SK-N-SH treated with all-trans-retinoic acid at 6 μM for 48 hours (cell line): ENCODE results near the gene PSMB7.

Source experiments
- ATAC-seq: fragments of 200-7000 bp; cut with Tn5 transposase; 3 replicates; pipeline ENCODE4 v1.9.1; 2020; ENCODE audit warnings: mild to moderate bottlenecking, moderate library complexity
- ARNTL ChIP-seq: fragments of 450-650 bp; formaldehyde crosslinking; IDR thresholded peaks from 2 replicates; pipeline ENCODE4 v1.5.0; 2020; ENCODE audit warnings: low read depth, mild to moderate bottlenecking, moderate library complexity, borderline replicate concordance
- BACH2 ChIP-seq: fragments of 250-450 bp; sonication (Bioruptor Pico); IDR thresholded peaks from 2 replicates; pipeline ENCODE4 v1.9.0; 2021; ENCODE audit warnings: mild to moderate bottlenecking, borderline replicate concordance
- ESRRG ChIP-seq: fragments of 250-450 bp; sonication (Bioruptor Pico); IDR thresholded peaks from 2 replicates; pipeline ENCODE4 v1.6.1; 2021; ENCODE audit warnings: mild to moderate bottlenecking
- ISL1 ChIP-seq: fragments of 250-450 bp; sonication (Bioruptor Pico); IDR thresholded peaks from 2 replicates; pipeline ENCODE4 v2.1.2; 2022; ENCODE audit warnings: mild to moderate bottlenecking, moderate library complexity
- OSR1 ChIP-seq: fragments of 250-450 bp; sonication (Bioruptor Pico); IDR thresholded peaks from 2 replicates; pipeline ENCODE4 v1.8.0; 2022; ENCODE audit warnings: moderate library complexity, mild to moderate bottlenecking, inconsistent platforms
- POU6F1 ChIP-seq: fragments of 250-450 bp; sonication (Bioruptor Pico); IDR thresholded peaks from 2 replicates; pipeline ENCODE4 v1.8.0; 2021; ENCODE audit warnings: low read depth, mild to moderate bottlenecking, moderate library complexity, borderline replicate concordance
- PPARA ChIP-seq: fragments of 250-450 bp; sonication (Bioruptor Pico); IDR thresholded peaks from 2 replicates; pipeline ENCODE4 v1.5.0; 2020; ENCODE audit warnings: mild to moderate bottlenecking, borderline replicate concordance
- SNAI2 ChIP-seq: fragments of 250-450 bp; sonication (Bioruptor Pico); IDR thresholded peaks from 2 replicates; pipeline ENCODE4 v1.5.0; 2020; ENCODE audit warnings: mild to moderate bottlenecking, moderate library complexity
- TCF4 ChIP-seq: fragments of 250-450 bp; sonication (Bioruptor Pico); IDR thresholded peaks from 2 replicates; pipeline ENCODE4 v1.8.0; 2021; ENCODE audit warnings: mild to moderate bottlenecking, moderate library complexity, borderline replicate concordance
- TOX ChIP-seq: fragments of 250-450 bp; sonication (Bioruptor Pico); IDR thresholded peaks from 2 replicates; pipeline ENCODE4 v1.8.0; 2021; ENCODE audit warnings: mild to moderate bottlenecking, moderate library complexity, borderline replicate concordance
- TSHZ2 ChIP-seq: fragments of 250-450 bp; sonication (Bioruptor Pico); IDR thresholded peaks from 2 replicates; pipeline ENCODE4 v1.5.0; 2020; ENCODE audit warnings: mild to moderate bottlenecking, moderate library complexity
- ZC3H10 ChIP-seq: fragments of 250-450 bp; sonication (Bioruptor Pico); IDR thresholded peaks from 2 replicates; pipeline ENCODE4 v1.5.1; 2021; ENCODE audit warnings: mild to moderate bottlenecking, moderate library complexity
- ZFP3 ChIP-seq: fragments of 250-450 bp; sonication (Bioruptor Pico); IDR thresholded peaks from 2 replicates; pipeline ENCODE4 v1.5.0; 2020; ENCODE audit warnings: mild to moderate bottlenecking, moderate library complexity
- ZFP30 ChIP-seq: fragments of 450-650 bp; formaldehyde crosslinking; IDR thresholded peaks from 2 replicates; pipeline ENCODE4 v1.5.0; 2022; ENCODE audit warnings: mild to moderate bottlenecking, moderate library complexity
- ZNF565 ChIP-seq: fragments of 450-650 bp; formaldehyde crosslinking; conservative IDR thresholded peaks from 2 replicates; pipeline ENCODE4 v1.5.0; 2020; ENCODE audit warnings: low read depth, mild to moderate bottlenecking, moderate library complexity
- ZNF70 ChIP-seq: fragments of 450-650 bp; formaldehyde crosslinking; IDR thresholded peaks from 2 replicates; pipeline ENCODE4 v1.5.0; 2020; ENCODE audit warnings: mild to moderate bottlenecking, moderate library complexity
- ZNF8 ChIP-seq: fragments of 450-650 bp; formaldehyde crosslinking; IDR thresholded peaks from 2 replicates; pipeline ENCODE4 v1.5.0; 2020; ENCODE audit warnings: mild to moderate bottlenecking, moderate library complexity
- TF ChIP-seq, protein P1 (sequence below): fragments of 250-450 bp; sonication (Bioruptor Pico); IDR thresholded peaks from 2 replicates; pipeline ENCODE4 v1.8.0; 2020; ENCODE audit warnings: mild to moderate bottlenecking, moderate library complexity, borderline replicate concordance
- TF ChIP-seq, protein P2 (sequence below): fragments of 250-450 bp; sonication (Bioruptor Pico); IDR thresholded peaks from 2 replicates; pipeline ENCODE4 v1.5.1; 2021; ENCODE audit warnings: mild to moderate bottlenecking, moderate library complexity

PSMB7 gene

GRCh38 chr9:124389146-124389939 lies 25.9 kb downstream of the PSMB7 start:
- TF ChIP-seq POU6F1: no peak
- TF ChIP-seq, all 23 proteins: peak for 0
- no peak for ATAC-seq

GRCh38 chr9:124388275-124389048 lies 26.8 kb downstream of the PSMB7 start:
- ATAC-seq: no peak
- TF ChIP-seq POU6F1: no peak
- no peak for TF ChIP-seq ESRRG (CRISPR knock-in tag)
- TF ChIP-seq, protein P1, sequence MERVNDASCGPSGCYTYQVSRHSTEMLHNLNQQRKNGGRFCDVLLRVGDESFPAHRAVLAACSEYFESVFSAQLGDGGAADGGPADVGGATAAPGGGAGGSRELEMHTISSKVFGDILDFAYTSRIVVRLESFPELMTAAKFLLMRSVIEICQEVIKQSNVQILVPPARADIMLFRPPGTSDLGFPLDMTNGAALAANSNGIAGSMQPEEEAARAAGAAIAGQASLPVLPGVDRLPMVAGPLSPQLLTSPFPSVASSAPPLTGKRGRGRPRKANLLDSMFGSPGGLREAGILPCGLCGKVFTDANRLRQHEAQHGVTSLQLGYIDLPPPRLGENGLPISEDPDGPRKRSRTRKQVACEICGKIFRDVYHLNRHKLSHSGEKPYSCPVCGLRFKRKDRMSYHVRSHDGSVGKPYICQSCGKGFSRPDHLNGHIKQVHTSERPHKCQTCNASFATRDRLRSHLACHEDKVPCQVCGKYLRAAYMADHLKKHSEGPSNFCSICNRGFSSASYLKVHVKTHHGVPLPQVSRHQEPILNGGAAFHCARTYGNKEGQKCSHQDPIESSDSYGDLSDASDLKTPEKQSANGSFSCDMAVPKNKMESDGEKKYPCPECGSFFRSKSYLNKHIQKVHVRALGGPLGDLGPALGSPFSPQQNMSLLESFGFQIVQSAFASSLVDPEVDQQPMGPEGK (CRISPR knock-in tag): no peak
- TF ChIP-seq, protein P2, sequence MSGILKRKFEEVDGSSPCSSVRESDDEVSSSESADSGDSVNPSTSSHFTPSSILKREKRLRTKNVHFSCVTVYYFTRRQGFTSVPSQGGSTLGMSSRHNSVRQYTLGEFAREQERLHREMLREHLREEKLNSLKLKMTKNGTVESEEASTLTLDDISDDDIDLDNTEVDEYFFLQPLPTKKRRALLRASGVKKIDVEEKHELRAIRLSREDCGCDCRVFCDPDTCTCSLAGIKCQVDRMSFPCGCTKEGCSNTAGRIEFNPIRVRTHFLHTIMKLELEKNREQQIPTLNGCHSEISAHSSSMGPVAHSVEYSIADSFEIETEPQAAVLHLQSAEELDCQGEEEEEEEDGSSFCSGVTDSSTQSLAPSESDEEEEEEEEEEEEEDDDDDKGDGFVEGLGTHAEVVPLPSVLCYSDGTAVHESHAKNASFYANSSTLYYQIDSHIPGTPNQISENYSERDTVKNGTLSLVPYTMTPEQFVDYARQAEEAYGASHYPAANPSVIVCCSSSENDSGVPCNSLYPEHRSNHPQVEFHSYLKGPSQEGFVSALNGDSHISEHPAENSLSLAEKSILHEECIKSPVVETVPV: no peak
- TF ChIP-seq ZNF70 (CRISPR knock-in tag): no peak
- TF ChIP-seq TOX (CRISPR knock-in tag): no peak
- no peak for TF ChIP-seq OSR1 (CRISPR knock-in tag)
- no peak for TF ChIP-seq ARNTL (CRISPR knock-in tag)
- no peak for TF ChIP-seq BACH2 (CRISPR knock-in tag)
- no peak for TF ChIP-seq ISL1
- TF ChIP-seq ZNF8 (CRISPR knock-in tag): no peak
- TF ChIP-seq SNAI2 (CRISPR knock-in tag): no peak
- TF ChIP-seq, all 23 proteins: peak for 0

- no peak for ATAC-seq
- no peak for TF ChIP-seq ZFP3 (CRISPR knock-in tag)
- TF ChIP-seq TCF4: no peak
- no peak for TF ChIP-seq PPARA (CRISPR knock-in tag)
- no peak for TF ChIP-seq ESRRG (CRISPR knock-in tag)
- no peak for TF ChIP-seq ZNF70 (CRISPR knock-in tag)
- no peak for TF ChIP-seq ZFP30 (CRISPR knock-in tag)
- no peak for TF ChIP-seq TOX (CRISPR knock-in tag)
- TF ChIP-seq ZNF565: no peak
- TF ChIP-seq ZC3H10 (CRISPR knock-in tag): no peak
- TF ChIP-seq, protein P2: no peak
These were observed 29.0 kb downstream of the PSMB7 start for GRCh38 chr9:124386201-124386600.

GRCh38 chr9:124385623-124386022 lies 29.6 kb downstream of the PSMB7 start:
- TF ChIP-seq, protein P1 (CRISPR knock-in tag): no peak
- TF ChIP-seq TCF4 (peak; percentile 60; the same call in 1 of the 2 replicates), TSHZ2 (peak; percentile 57; the same call in 1 of the 2 replicates)
- ATAC-seq: no peak
